Stomach (tissue), 4 donors: ENCODE results near the gene MED23.
"Not testable (repeated sequence)": the region's sequence is repeated elsewhere in the genome, so short reads cannot be mapped to it uniquely, and the experiment has no call there.

Experiments used
- EP300 ChIP-seq: sonication (generic); formaldehyde crosslinking; IDR thresholded peaks from one replicate; pipeline ENCODE4 v1.6.1; 2017; ENCODE audit warnings: antibody characterized with exemption
- POLR2A ChIP-seq, 4 donors: fragments of 450-650 bp; IDR thresholded peaks; one replicate each; pipeline ENCODE4 v1.6.1; 2016; ENCODE audit warnings: antibody characterized with exemption in 4 of 4, control low read depth in 2 of 4, mild to moderate bottlenecking in 1 of 4, moderate library complexity in 1 of 4
- TF ChIP-seq, protein P1 (sequence below), 7 experiments: fragments of 450-650 bp in 4 of 7; fragments of 200-600 bp in 3 of 7; sonication (generic) in 3 of 7; IDR thresholded peaks; one replicate each; pipeline ENCODE4 v1.5.1; 2016 to 2019; ENCODE audit warnings: antibody characterized with exemption in 7 of 7, control low read depth in 2 of 7, mild to moderate bottlenecking in 1 of 7

DNA sequence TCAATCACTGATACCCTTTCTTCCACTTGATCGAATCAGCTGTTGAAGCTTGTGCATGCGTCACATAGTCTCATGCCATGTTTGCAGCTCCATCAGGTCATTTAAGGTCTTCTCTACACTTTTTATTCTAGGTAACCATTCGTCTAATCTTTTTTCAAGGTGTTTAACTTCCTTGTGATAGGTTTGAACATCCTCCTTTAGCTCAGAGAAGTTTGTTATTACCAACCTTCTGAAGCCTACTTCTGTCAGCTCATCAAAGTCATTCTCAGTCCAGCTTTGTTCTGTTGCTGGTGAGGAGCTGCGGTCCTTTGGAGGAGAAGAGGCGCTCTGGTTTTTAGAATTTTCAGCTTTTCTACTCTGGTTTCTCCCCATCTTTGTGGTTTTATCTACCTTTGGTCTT, 97.1 kb downstream of the MED23 start:
- TF ChIP-seq POLR2A (IDR thresholded peaks at IDR 0.05); EP300: not testable (repeated sequence)
- TF ChIP-seq, protein P1, sequence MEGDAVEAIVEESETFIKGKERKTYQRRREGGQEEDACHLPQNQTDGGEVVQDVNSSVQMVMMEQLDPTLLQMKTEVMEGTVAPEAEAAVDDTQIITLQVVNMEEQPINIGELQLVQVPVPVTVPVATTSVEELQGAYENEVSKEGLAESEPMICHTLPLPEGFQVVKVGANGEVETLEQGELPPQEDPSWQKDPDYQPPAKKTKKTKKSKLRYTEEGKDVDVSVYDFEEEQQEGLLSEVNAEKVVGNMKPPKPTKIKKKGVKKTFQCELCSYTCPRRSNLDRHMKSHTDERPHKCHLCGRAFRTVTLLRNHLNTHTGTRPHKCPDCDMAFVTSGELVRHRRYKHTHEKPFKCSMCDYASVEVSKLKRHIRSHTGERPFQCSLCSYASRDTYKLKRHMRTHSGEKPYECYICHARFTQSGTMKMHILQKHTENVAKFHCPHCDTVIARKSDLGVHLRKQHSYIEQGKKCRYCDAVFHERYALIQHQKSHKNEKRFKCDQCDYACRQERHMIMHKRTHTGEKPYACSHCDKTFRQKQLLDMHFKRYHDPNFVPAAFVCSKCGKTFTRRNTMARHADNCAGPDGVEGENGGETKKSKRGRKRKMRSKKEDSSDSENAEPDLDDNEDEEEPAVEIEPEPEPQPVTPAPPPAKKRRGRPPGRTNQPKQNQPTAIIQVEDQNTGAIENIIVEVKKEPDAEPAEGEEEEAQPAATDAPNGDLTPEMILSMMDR (IDR thresholded peaks at IDR 0.05), result not testable (repeated sequence)
